Measurements from ENCODE around the gene NBDY. TPM values are rescaled to one million over a fixed set of nuclear protein-coding genes. Genes with fewer than 3 reads are reported as not detected.
"Not testable (repeated sequence)": the region's sequence is repeated elsewhere in the genome, so short reads cannot be mapped to it uniquely, and the experiment has no call there.

NBDY gene
- total RNA-seq, 2 donors from 2014 or later: 26.2 to 28.8 TPM

DNA sequence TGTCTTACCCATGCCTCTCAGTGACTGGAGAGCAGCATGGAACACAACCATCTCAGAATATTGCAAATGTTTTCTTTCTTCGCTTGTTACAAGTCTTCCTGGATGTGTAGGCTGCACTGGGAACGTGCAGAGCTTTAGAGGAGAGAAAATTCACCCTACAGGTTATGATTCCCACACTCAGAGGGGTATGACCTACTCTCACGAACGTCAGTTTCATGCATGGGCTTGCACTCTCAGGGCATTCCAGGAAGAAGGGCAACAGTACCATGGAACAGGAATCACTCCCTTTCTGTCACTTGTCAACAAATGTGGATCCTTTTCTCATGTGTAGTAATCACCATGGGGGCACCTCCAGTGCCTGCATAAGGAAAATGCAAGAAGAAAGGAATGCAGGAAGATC, 75.8 kb downstream of the NBDY start:
- Histone ChIP-seq H3K9me3 (no peaks in the 10 kb centered on the region), H3K27me3 (replicated peaks; ENCODE audit: insufficient read depth) (no peaks in the 10 kb centered on the region), H3K4me1 (replicated peaks) (no peaks in the 10 kb centered on the region), H3K36me3 (no peaks in the 10 kb centered on the region), H3K27ac (no peak overlapping the region), H3K4me3 (no peak overlapping the region)
- intact Hi-C loops (cut with DNase I): no loop called here
- TF ChIP-seq CTCF (IDR thresholded peaks at IDR 0.05): no peak
- DNase-seq (ENCODE audit: low spot score): no peak
- 63% methylated on average over 4 of the region's 4 CpGs for WGBS

DNA sequence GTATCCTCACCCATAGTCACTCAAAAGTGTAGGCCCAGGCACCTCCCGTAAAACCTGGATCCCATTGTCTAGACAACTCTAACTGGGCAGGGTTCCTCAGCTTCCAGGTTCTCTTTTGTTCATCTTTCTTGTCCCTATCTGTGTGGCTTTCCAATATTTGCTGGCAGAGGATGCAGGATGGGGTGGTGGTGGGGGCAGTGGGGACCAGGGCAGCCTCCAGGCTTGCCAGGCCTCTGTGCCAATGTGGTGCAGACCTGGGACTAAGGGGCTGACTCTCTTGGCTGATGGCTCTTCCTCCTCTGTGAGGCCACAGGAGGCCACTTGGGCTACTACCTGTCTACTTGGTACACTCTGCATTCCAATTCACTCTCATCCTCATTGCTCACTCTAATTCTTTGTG, 76.4 kb downstream of the NBDY start:
- H3K27ac ChIP-seq: no peak overlapping the region
- H3K27me3 ChIP-seq (replicated peaks; ENCODE audit: insufficient read depth): no peaks in the 10 kb centered on the region
- intact Hi-C loops (cut with DNase I): no loop called here
- no peaks in the 10 kb centered on the region for H3K9me3 ChIP-seq
- H3K36me3 ChIP-seq: no peaks in the 10 kb centered on the region
- 69% methylated on average over 1 of the region's 1 CpG for WGBS
- TF ChIP-seq CTCF (IDR thresholded peaks at IDR 0.05): no peak
- TF ChIP-seq POLR2AphosphoS5 (IDR thresholded peaks at IDR 0.05): no peak
- TF ChIP-seq POLR2A (IDR thresholded peaks at IDR 0.05): no peak
- no peak for DNase-seq (ENCODE audit: low spot score)
- H3K4me1 ChIP-seq (replicated peaks): no peaks in the 10 kb centered on the region
- H3K4me3 ChIP-seq: no peak overlapping the region

DNA sequence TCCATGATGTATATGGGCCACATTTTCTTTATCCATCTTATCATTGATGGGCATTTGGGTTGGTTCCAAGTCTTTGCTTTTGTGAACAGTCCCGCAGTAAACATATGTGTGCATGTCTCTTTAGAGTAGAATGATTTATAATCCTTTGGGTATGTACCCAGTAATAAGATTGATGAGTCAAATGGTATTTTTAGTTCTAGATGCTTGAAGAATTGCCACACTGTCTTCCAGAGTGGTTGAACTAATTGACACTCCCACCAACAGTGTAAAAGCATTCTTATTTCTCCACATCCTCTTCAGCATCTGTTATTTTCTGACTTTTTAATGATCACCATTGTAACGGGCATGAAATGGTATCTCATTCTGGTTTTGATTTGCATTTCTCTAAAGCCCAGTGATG, 77.1 kb downstream of the NBDY start:
- H3K36me3 ChIP-seq; H3K27ac ChIP-seq; H3K9me3 ChIP-seq; H3K4me1 ChIP-seq (replicated peaks); H3K4me3 ChIP-seq; intact Hi-C loops (cut with DNase I); DNase-seq (ENCODE audit: low spot score); H3K27me3 ChIP-seq (replicated peaks; ENCODE audit: insufficient read depth): not testable (repeated sequence)
- WGBS: 95% methylated on average over 2 of the region's 2 CpGs

- Histone ChIP-seq H3K27me3 (replicated peaks; ENCODE audit: insufficient read depth) (no peaks in the 10 kb centered on the region), H3K4me1 (replicated peaks) (no peaks in the 10 kb centered on the region), H3K27ac (no peak overlapping the region), H3K36me3 (no peaks in the 10 kb centered on the region), H3K9me3 (no peaks in the 10 kb centered on the region), H3K4me3 (no peak overlapping the region)
- DNase-seq (ENCODE audit: low spot score): no peak
- no peak for TF ChIP-seq CTCF (IDR thresholded peaks at IDR 0.05)
- WGBS: 98% methylated on average over 4 of the region's 5 CpGs
- intact Hi-C loops (cut with DNase I): no loop called here
Observed at GRCh38 chrX:56811599-56811998, 82.6 kb downstream of the NBDY start.

DNA sequence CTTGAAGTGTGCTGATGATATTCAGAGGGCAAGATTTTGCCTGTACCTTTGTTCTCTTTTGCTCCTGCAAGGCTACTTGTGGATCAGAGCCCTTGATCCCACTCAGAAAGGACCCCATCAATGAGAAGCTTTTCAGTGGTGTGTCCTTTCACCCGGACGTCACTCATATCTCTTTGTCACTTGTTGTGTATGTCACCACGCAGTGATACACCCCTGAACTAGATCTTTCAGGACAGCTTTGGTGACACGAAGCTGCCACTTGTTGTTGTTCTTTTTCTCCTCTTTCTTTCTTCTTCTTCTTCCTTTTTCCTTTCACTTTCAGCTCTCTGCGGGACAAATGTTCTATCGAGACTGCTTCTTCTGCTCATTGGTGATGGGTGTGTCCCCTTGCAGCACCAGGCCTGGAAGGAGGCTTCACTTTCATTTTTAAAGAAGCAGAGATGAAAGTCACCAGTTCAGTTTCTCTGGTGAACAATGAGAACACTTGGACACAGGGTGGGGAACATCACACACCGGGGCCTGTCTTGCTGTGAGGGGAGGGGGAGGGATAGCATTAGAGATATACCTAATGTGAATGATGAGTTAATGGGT, 83.6 kb downstream of the NBDY start:
- no peaks in the 10 kb centered on the region for H3K27me3 ChIP-seq (replicated peaks; ENCODE audit: insufficient read depth)
- DNase-seq (ENCODE audit: low spot score): no peak
- H3K36me3 ChIP-seq: no peaks in the 10 kb centered on the region
- 44% methylated on average over 7 of the region's 7 CpGs for WGBS
- intact Hi-C loops (cut with DNase I): no loop called here
- H3K4me1 ChIP-seq (replicated peaks): no peaks in the 10 kb centered on the region
- TF ChIP-seq CTCF (IDR thresholded peaks at IDR 0.05): no peak
- no peak for TF ChIP-seq POLR2AphosphoS5 (IDR thresholded peaks at IDR 0.05)
- no peak for TF ChIP-seq POLR2A (IDR thresholded peaks at IDR 0.05)
- H3K9me3 ChIP-seq: no peaks in the 10 kb centered on the region
- H3K4me3 ChIP-seq: no peak overlapping the region
- H3K27ac ChIP-seq: peak overlapping the region; percentile 46 to 47

Data from prostate gland (tissue), 2 donors.